PC-3 (cell line): ENCODE data around the gene ARNT2. TPM values are rescaled to one million over a fixed set of nuclear protein-coding genes. Genes with fewer than 3 reads are reported as not detected.

Experiments
- ATAC-seq: fragments of 200-7000 bp; cut with Tn5 transposase; 2 replicates; pipeline ENCODE4 v1.9.1; 2020; ENCODE audit warnings: mild to moderate bottlenecking, moderate library complexity
- BruUV-seq: library from RNA; stranded (reverse); fragments of 400-500 nt; replicated peaks from 2 replicates; lab custom pipeline; 2021; lab: Mats Ljungman, UMichigan
- CTCF ChIA-PET: fragments of 300-600 bp; sonication (Branson Sonifier 250); formaldehyde crosslinking; loops from one replicate; lab custom pipeline; 2022; ENCODE audit warnings: antibody characterized with exemption; lab: Charles Lee
- POLR2A ChIA-PET: fragments of 300-600 bp; sonication (Branson Sonifier 250); formaldehyde crosslinking; loops from one replicate; lab custom pipeline; 2022; ENCODE audit warnings: antibody characterized with exemption; ENCODE audit not compliant: unreplicated experiment; lab: Charles Lee
- DNase-seq: peaks from one replicate; pipeline ENCODE4 v3.0.0-alpha.2; 2015
- H2AFZ ChIP-seq: fragments of 300-600 bp; sonication (generic); 2 replicates; pipeline ENCODE4 v1.6.0; 2016; ENCODE audit warnings: antibody characterized with exemption, low read length
- H3F3A ChIP-seq: fragments of 300-600 bp; sonication (generic); one replicate; pipeline ENCODE4 v1.6.0; 2017; ENCODE audit warnings: antibody characterized with exemption, low read length, control low read depth, mild to moderate bottlenecking; ENCODE audit not compliant: unreplicated experiment
- H3K27ac ChIP-seq: fragments of 300-600 bp; sonication (generic); 2 replicates; pipeline ENCODE4 v1.5.1; 2016; ENCODE audit warnings: mild to moderate bottlenecking, low read length
- H3K27me3 ChIP-seq: fragments of 300-600 bp; sonication (generic); 2 replicates; pipeline ENCODE4 v1.6.1; 2016; ENCODE audit warnings: low read length, mixed read lengths
- H3K36me3 ChIP-seq: fragments of 300-600 bp; sonication (generic); 2 replicates; pipeline ENCODE4 v1.6.1; 2016; ENCODE audit warnings: low read depth, mixed run types, low read length, mixed read lengths
- H3K4me1 ChIP-seq: fragments of 300-600 bp; sonication (generic); 2 replicates; pipeline ENCODE4 v1.5.1; 2016; ENCODE audit warnings: low read length; ENCODE audit not compliant: insufficient read depth
- H3K4me2 ChIP-seq: fragments of 300-600 bp; sonication (generic); 2 replicates; pipeline ENCODE4 v1.6.0; 2016; ENCODE audit warnings: low read length
- H3K4me3 ChIP-seq: fragments of 300-600 bp; sonication (generic); 2 replicates; pipeline ENCODE4 v1.5.1; 2016; ENCODE audit warnings: mild to moderate bottlenecking, low read length, mixed read lengths
- H3K79me2 ChIP-seq: fragments of 300-600 bp; sonication (generic); 2 replicates; pipeline ENCODE4 v1.6.1; 2017; ENCODE audit warnings: low read length, mixed read lengths
- H3K9ac ChIP-seq: fragments of 300-600 bp; sonication (generic); 2 replicates; pipeline ENCODE4 v1.6.0; 2016; ENCODE audit warnings: mild to moderate bottlenecking, low read length
- H3K9me2 ChIP-seq: fragments of 300-600 bp; sonication (generic); replicated peaks from 2 replicates; pipeline ENCODE4 v1.6.1; 2016; ENCODE audit warnings: mixed run types, low read length, mixed read lengths
- H3K9me3 ChIP-seq: fragments of 300-600 bp; sonication (generic); 2 replicates; pipeline ENCODE4 v1.6.1; 2016; ENCODE audit warnings: low read length, mixed read lengths
- H4K20me1 ChIP-seq: fragments of 300-600 bp; sonication (generic); 2 replicates; pipeline ENCODE4 v1.6.1; 2016; ENCODE audit warnings: low read length, mixed read lengths
- CTCF ChIP-seq: fragments of 300-600 bp; sonication (generic); conservative IDR thresholded peaks from 2 replicates; pipeline ENCODE4 v1.5.1; 2017; ENCODE audit warnings: antibody characterized with exemption, low read depth, mild to moderate bottlenecking, low read length
- EZH2 ChIP-seq: fragments of 300-600 bp; sonication (generic); IDR thresholded peaks from one replicate; pipeline ENCODE4 v1.6.1; 2017; ENCODE audit warnings: antibody characterized with exemption, mild to moderate bottlenecking, low read length; ENCODE audit not compliant: unreplicated experiment
- EZH2phosphoT487 ChIP-seq: fragments of 300-600 bp; sonication (generic); IDR thresholded peaks from 2 replicates; pipeline ENCODE4 v1.6.1; 2018; ENCODE audit warnings: mild to moderate bottlenecking, antibody characterized with exemption, low read length, borderline replicate concordance
- intact Hi-C: fragments of 100-400 bp; cut with micrococcal nuclease; formaldehyde crosslinking; loops from 2 replicates; pipeline ENCODE4 v1.9.0; 2023
- total RNA-seq: library from RNA; depleted of rRNA; stranded (reverse); fragments of >200 nt; gene quantifications from 2 replicates; pipeline ENCODE4 v1.2.3, GENCODE V29; 2014

The ARNT2 gene
- total RNA-seq, 1 experiment from 2014 or later = 0.11 TPM

- Histone ChIP-seq H3K4me1 (peaks cover 38% of the 10 kb centered on the region), H3K27ac (peak overlapping the region; percentile 97), H3K27me3 (no peaks in the 10 kb centered on the region), H2AFZ (no peak overlapping the region), H3K9me3 (no peaks in the 10 kb centered on the region), H3K9me2 (no peaks in the 10 kb centered on the region), H3K4me2 (peak overlapping the region; percentile 54), H3F3A (no peaks in the 10 kb centered on the region), H4K20me1 (no peaks in the 10 kb centered on the region), H3K4me3 (no peak overlapping the region), H3K79me2 (no peaks in the 10 kb centered on the region), H3K9ac (peak overlapping the region; percentile 79), H3K36me3 (no peaks in the 10 kb centered on the region)
- ATAC-seq (no peak), DNase-seq (no peak)
- POLR2A ChIA-PET = no interaction called here
- TF ChIP-seq CTCF (no peak), EZH2phosphoT487 (no peak), EZH2 (no peak)
- BruUV-seq = TSS peak; percentile 56
- CTCF ChIA-PET = no interaction called here
- intact Hi-C loops = loop anchor here (10.0 kb wide), 1 partner anchor 164 kb away; no protein-coding TSS in a partner anchor
Observed at GRCh38 chr15:80580536-80581260, 176.5 kb downstream of the ARNT2 start.

GRCh38 chr15:80581976-80582375, 177.8 kb downstream of the ARNT2 start:
- Histone ChIP-seq H3K4me1 (peaks cover 50% of the 10 kb centered on the region), H4K20me1 (no peaks in the 10 kb centered on the region), H3K4me2 (no peak overlapping the region), H3K9me3 (no peaks in the 10 kb centered on the region), H3K4me3 (no peak overlapping the region), H3K9me2 (no peaks in the 10 kb centered on the region), H3K27ac (peak overlapping the region; percentile 97), H3F3A (no peaks in the 10 kb centered on the region), H3K9ac (no peak overlapping the region; the same call in 1 of the 2 replicates), H2AFZ (no peak overlapping the region), H3K36me3 (no peaks in the 10 kb centered on the region), H3K79me2 (no peaks in the 10 kb centered on the region), H3K27me3 (no peaks in the 10 kb centered on the region)
- DNase-seq (no peak), ATAC-seq (no peak)
- intact Hi-C loops = loop anchor here (10.0 kb wide), 1 partner anchor 163 kb away; no protein-coding TSS in a partner anchor
- TF ChIP-seq EZH2 = no peak
- TF ChIP-seq CTCF = no peak
- TF ChIP-seq EZH2phosphoT487 = no peak
- ChIA-PET CTCF (interaction anchor here (0.6 kb wide), 1 partner anchor 78 kb away, joined by 3 read pairs; no protein-coding TSS in a partner anchor), POLR2A (no interaction called here)
- no TSS peak for BruUV-seq
